NCI-H1092 (cell line): ENCODE measurements around the gene TOR4A.
"Not testable (repeated sequence)": the region's sequence is repeated elsewhere in the genome, so short reads cannot be mapped to it uniquely, and the experiment has no call there.

Experiments used
- DNase-seq: peaks from one replicate; lab custom pipeline; 2025; lab: John Stamatoyannopoulos, UW

The TOR4A gene

GRCh38 chr9:137237759-137238726 is 39.5 kb upstream of the TOR4A start:
- DNase-seq, result peak; percentile 47

DNA sequence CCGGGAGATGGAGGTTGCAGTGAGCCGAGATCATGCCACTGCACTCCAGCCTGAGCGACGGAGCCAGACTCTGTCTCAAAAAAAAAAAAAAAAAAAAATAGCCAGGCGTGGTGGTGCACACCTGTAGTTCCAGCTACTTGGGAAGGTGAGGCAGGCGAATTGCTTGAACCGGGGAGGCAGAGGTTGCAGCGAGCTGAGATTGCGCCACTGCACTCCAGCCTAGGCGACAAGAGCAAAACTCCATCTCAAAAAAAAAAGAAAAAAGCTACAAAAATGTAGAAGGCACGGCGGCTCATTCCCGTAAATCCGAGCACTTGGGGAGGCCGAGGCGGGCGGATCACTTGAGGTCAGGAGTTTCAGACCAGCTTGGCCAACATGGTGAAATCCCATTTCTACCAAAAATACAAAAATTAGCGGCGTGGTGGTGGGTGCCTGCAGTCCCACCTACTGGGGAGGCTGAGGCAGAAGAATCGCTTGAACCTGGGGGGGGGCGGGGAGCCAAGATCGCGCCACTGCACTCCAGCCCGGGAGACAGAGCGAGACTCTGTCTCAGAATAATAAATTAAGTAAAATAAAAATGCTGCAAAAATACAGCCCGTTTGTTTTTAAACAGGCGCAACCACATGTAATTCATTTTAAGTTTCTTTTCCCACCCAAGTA is 37.9 kb upstream of the TOR4A start:
- DNase-seq, result not testable (repeated sequence)

DNA sequence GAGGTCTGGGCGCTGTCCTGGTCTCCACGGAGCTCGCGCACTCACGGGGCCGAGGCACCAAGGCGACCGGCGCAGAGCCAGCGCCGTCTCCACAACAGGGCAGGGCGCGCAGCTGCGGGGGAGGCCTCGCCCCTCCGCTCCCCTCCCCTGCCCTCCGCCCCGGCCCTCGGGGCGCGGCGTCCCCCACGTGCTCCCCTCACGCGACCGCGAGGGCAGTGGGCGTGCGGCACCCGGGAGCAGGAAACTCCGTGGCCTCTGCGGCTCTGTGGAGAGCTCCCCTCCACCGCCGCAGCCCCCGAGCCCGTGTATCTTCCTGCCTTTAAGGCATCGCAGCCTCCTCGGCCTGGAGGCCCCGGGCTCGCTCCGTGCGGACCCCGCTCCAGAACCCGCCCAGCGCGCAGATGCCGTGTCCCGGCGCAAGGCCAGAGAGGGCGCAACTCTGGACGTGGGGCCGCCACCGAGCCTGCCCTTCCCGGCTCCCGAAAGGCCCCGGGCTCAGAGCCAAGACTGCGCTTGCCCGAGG is 37.1 kb upstream of the TOR4A start:
- DNase-seq, result peak; percentile 71

DNA sequence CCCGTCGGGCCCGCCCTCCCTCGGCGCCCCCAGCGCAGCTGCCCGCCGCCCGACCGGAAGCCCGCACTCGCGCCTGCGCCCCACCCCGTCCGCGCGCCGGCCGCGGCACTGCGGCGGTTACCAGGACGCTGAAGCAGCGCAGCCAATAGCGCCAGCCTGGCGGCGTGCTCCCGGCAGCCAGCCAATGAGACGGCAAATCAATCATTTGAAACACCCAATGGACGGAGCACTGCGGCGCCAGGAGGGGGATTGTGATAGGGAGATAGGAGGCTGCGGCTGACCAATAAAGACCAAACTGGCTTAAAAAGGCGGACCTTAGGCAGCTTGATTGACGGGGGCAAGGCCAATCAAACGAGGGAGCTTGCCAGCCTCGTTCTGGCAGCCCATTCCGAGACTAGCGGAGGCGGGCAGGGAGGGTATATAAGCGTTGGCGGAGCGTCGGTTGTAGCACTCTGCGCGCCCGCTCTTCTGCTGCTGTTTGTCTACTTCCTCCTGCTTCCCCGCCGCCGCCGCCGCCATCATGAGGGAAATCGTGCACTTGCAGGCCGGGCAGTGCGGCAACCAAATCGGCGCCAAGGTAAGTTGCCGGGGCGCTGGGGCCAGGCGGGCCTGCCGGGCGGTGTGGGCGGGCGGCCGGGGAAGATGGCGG is 36.6 kb upstream of the TOR4A start, which contains the start of gene TUBB4B:
Gene TUBB4B, plus strand, starts transcription at position 447 of the 649 bp plus-strand sequence. Its CDS starts 74 bp downstream, at position 521.
- DNase-seq, result peak; percentile 99

GRCh38 chr9:137241490-137242268 is 35.8 kb upstream of the TOR4A start:
- no peak for DNase-seq

DNA sequence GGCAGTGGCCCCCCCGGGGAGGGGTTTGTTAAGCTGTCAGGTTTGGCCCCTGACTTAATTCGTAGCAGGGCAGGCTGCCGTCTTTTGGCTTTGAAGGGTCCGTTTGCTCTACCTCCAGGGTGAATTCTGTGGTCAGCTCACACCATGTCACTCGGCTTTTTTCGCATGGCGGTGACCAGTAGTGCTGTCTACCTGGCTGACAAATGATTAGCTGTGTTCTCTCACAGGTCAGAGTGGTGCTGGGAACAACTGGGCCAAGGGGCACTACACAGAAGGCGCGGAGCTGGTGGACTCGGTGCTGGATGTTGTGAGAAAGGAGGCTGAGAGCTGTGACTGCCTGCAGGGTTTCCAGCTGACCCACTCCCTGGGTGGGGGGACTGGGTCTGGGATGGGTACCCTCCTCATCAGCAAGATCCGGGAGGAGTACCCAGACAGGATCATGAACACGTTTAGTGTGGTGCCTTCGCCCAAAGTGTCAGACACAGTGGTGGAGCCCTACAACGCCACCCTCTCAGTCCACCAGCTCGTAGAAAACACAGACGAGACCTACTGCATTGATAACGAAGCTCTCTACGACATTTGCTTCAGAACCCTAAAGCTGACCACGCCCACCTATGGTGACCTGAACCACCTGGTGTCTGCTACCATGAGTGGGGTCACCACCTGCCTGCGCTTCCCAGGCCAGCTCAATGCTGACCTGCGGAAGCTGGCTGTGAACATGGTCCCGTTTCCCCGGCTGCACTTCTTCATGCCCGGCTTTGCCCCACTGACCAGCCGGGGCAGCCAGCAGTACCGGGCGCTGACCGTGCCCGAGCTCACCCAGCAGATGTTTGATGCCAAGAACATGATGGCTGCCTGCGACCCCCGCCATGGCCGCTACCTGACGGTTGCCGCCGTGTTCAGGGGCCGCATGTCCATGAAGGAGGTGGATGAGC is 35.0 kb upstream of the TOR4A start:
- no peak for DNase-seq

DNA sequence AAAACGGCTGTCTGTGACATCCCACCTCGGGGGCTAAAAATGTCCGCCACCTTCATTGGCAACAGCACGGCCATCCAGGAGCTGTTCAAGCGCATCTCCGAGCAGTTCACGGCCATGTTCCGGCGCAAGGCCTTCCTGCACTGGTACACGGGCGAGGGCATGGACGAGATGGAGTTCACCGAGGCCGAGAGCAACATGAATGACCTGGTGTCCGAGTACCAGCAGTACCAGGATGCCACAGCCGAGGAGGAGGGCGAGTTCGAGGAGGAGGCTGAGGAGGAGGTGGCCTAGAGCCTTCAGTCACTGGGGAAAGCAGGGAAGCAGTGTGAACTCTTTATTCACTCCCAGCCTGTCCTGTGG is 34.3 kb upstream of the TOR4A start:
- DNase-seq, result not testable (repeated sequence)

DNA sequence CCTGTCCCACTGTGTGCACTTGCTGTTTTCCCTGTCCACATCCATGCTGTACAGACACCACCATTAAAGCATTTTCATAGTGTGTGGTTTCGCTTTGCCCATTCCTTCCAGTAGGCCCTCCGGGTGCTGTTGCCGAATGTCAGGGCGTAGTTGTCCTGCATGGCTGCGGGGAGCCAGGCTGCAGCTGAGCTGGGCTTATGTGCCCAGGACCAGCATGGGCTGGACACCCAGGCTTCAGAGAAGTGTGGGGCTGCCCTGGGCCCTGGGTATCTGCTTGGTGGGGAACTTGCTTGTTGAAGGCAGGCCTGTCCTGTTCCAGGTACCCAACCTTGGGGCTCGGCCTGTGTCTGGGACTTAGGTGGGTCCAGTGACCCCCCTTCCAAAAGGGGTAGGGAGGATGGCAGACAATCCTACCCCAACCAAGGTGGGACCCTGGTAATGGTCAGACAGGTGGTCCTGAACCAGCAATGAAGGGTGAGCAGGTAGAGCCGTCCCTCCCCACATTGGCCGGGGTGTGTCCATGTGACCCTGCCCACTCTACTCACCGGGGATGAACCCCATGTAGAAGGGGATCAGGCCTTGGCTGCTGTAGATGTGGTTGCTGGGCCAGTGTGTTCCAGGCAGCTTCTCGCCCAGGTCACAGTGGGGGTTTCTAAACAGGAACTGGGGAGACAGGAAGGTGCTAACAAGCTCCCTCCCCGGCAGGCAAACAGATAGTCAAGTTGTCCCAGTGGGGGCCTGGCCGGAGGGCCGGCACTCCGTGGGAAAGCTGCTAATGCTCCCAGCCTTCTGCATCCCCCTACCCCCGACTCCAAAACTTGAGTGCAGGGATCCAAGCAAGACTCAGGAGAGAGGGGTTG is 33.7 kb upstream of the TOR4A start:
- DNase-seq, result no peak

GRCh38 chr9:137244486-137245449 is 32.8 kb upstream of the TOR4A start:
- DNase-seq, result no peak

GRCh38 chr9:137245450-137246421 is 31.8 kb upstream of the TOR4A start:
- no peak for DNase-seq

GRCh38 chr9:137247135-137247915 is 30.2 kb upstream of the TOR4A start:
- DNase-seq, result peak; percentile 21

- no peak for DNase-seq
Observed at GRCh38 chr9:137247916-137248175, 29.7 kb upstream of the TOR4A start.

- no peak for DNase-seq
Observed at GRCh38 chr9:137250329-137251193, 27.0 kb upstream of the TOR4A start.

- no peak for DNase-seq
Observed at GRCh38 chr9:137251194-137251461, 26.4 kb upstream of the TOR4A start, which contains the start of gene STPG3. Gene STPG3, plus strand, starts transcription at chr9:137251286. Its CDS starts 1 bp downstream, at chr9:137251287.

- DNase-seq, result no peak
Observed at GRCh38 chr9:137251490-137252268, 25.8 kb upstream of the TOR4A start.
